ENCODE results near the gene B3GALT6.

The B3GALT6 gene

DNA sequence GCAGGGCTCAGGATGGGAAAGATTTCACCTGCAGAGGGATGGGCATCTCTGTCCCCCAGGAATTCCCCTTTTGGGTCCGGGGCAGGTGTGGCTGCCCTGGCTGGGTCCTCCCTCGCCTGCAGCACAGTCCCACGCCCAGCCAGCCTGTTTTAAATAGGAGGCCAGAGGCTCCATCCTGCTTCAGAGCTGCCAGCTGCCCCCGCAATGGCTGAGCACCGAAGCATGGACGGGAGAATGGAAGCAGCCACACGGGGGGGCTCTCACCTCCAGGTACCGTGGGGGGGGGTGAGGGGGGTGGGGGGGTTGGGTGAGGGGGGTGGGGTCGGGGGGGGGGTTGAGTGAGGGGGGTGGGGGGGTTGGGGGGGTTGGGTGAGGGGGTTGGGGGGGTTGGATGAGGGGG, 51.8 kb downstream of the B3GALT6 start:
- TF ChIP-seq, protein P1, sequence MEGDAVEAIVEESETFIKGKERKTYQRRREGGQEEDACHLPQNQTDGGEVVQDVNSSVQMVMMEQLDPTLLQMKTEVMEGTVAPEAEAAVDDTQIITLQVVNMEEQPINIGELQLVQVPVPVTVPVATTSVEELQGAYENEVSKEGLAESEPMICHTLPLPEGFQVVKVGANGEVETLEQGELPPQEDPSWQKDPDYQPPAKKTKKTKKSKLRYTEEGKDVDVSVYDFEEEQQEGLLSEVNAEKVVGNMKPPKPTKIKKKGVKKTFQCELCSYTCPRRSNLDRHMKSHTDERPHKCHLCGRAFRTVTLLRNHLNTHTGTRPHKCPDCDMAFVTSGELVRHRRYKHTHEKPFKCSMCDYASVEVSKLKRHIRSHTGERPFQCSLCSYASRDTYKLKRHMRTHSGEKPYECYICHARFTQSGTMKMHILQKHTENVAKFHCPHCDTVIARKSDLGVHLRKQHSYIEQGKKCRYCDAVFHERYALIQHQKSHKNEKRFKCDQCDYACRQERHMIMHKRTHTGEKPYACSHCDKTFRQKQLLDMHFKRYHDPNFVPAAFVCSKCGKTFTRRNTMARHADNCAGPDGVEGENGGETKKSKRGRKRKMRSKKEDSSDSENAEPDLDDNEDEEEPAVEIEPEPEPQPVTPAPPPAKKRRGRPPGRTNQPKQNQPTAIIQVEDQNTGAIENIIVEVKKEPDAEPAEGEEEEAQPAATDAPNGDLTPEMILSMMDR (IDR thresholded peaks at IDR 0.05; ENCODE audit: extremely low read depth, missing control alignments), result no peak
- peak; percentile 84 for DNase-seq (ENCODE audit: low spot score)
